Fibroblast of skin of abdomen (primary cell): ENCODE results near the gene PACSIN3.

Experiments
- DNase-seq: peaks from one replicate; pipeline ENCODE4 v3.0.0-alpha.2; 2013

Gene PACSIN3

GRCh38 chr11:47175746-47176327 lies 10.4 kb downstream of the PACSIN3 start:
- no peak for DNase-seq

GRCh38 chr11:47172740-47173336 lies 13.4 kb downstream of the PACSIN3 start:
- DNase-seq, result no peak

GRCh38 chr11:47171856-47172255 lies 14.4 kb downstream of the PACSIN3 start:
- no peak for DNase-seq

- DNase-seq, result no peak
Measured at GRCh38 chr11:47171061-47171838, 15.0 kb downstream of the PACSIN3 start.

GRCh38 chr11:47166368-47166767 lies 19.9 kb downstream of the PACSIN3 start:
- DNase-seq, result no peak

GRCh38 chr11:47165253-47165840 lies 20.9 kb downstream of the PACSIN3 start:
- no peak for DNase-seq

GRCh38 chr11:47164321-47164720 lies 21.9 kb downstream of the PACSIN3 start:
- no peak for DNase-seq

- no peak for DNase-seq
Measured at GRCh38 chr11:47163898-47164297, 22.3 kb downstream of the PACSIN3 start.

- DNase-seq, result no peak
Measured at GRCh38 chr11:47163193-47163592, 23.0 kb downstream of the PACSIN3 start.

- no peak for DNase-seq
Measured at GRCh38 chr11:47162426-47162825, 23.8 kb downstream of the PACSIN3 start.

- DNase-seq, result no peak
Measured at GRCh38 chr11:47161890-47162289, 24.3 kb downstream of the PACSIN3 start.

- DNase-seq, result peak; percentile 68
Measured at GRCh38 chr11:47161134-47161854, 24.9 kb downstream of the PACSIN3 start.

- no peak for DNase-seq
Measured at GRCh38 chr11:47160753-47161133, 25.5 kb downstream of the PACSIN3 start.

GRCh38 chr11:47158242-47158641 lies 28.0 kb downstream of the PACSIN3 start:
- no peak for DNase-seq

- no peak for DNase-seq
Measured at GRCh38 chr11:47157805-47158204, 28.4 kb downstream of the PACSIN3 start.

- no peak for DNase-seq
Measured at GRCh38 chr11:47156951-47157350, 29.3 kb downstream of the PACSIN3 start.

GRCh38 chr11:47156333-47156732 lies 29.9 kb downstream of the PACSIN3 start:
- DNase-seq, result no peak

GRCh38 chr11:47155879-47156278 lies 30.4 kb downstream of the PACSIN3 start:
- no peak for DNase-seq

- DNase-seq, result no peak
Measured at GRCh38 chr11:47154616-47155570, 31.3 kb downstream of the PACSIN3 start.

GRCh38 chr11:47152953-47153950 lies 33.0 kb downstream of the PACSIN3 start:
- peak; percentile 76 for DNase-seq
